OCI-LY7 (cell line): ENCODE results near the gene NTMT2. TPM values are rescaled to one million over a fixed set of nuclear protein-coding genes. Genes with fewer than 3 reads are reported as not detected.

ENCODE experiments used
- BruUV-seq: library from RNA; stranded (reverse); fragments of 400-500 nt; replicated peaks from 2 replicates; lab custom pipeline; 2021; lab: Mats Ljungman, UMichigan
- CTCF ChIA-PET: fragments of 300-600 bp; sonication (Branson Sonifier 250); formaldehyde crosslinking; loops from one replicate; lab custom pipeline; 2022; ENCODE audit warnings: antibody characterized with exemption; ENCODE audit not compliant: unreplicated experiment; lab: Charles Lee
- POLR2A ChIA-PET: fragments of 300-600 bp; sonication (Branson Sonifier 250); formaldehyde crosslinking; loops from one replicate; lab custom pipeline; 2022; ENCODE audit warnings: antibody characterized with exemption; lab: Charles Lee
- DNase-seq: peaks from one replicate; pipeline ENCODE4 v3.0.0-alpha.2; 2015; ENCODE audit warnings: low spot score
- H2AFZ ChIP-seq: fragments of 200-600 bp; sonication (generic), shearing (Covaris generic); 2 replicates; pipeline ENCODE4 v1.6.1; 2014; ENCODE audit warnings: mild to moderate bottlenecking, antibody characterized with exemption, low read length, moderate library complexity
- H3K27ac ChIP-seq: fragments of 200-600 bp; sonication (generic); 2 replicates; pipeline ENCODE4 v1.5.1; 2014; ENCODE audit warnings: mixed run types, low read depth, mild to moderate bottlenecking, moderate library complexity, low read length, inconsistent platforms; ENCODE audit not compliant: poor library complexity, severe bottlenecking
- H3K36me3 ChIP-seq: fragments of 200-600 bp; sonication (generic); 2 replicates; pipeline ENCODE4 v1.6.1; 2014; ENCODE audit warnings: mild to moderate bottlenecking, antibody characterized with exemption, low read length, moderate library complexity, mixed read lengths; ENCODE audit not compliant: insufficient read depth
- H3K4me1 ChIP-seq: fragments of 200-600 bp; sonication (generic); 2 replicates; pipeline ENCODE4 v1.5.1; 2014; ENCODE audit warnings: mild to moderate bottlenecking, low read length; ENCODE audit not compliant: insufficient read depth, poor library complexity, severe bottlenecking
- H3K4me2 ChIP-seq: fragments of 200-600 bp; sonication (generic); 2 replicates; pipeline ENCODE4 v1.6.1; 2014; ENCODE audit warnings: mild to moderate bottlenecking, low read length
- H3K4me3 ChIP-seq: fragments of 200-600 bp; sonication (generic); 2 replicates; pipeline ENCODE4 v1.5.1; 2014; ENCODE audit warnings: mild to moderate bottlenecking, low read depth, low read length; ENCODE audit not compliant: poor library complexity, severe bottlenecking
- H3K79me2 ChIP-seq: fragments of 200-600 bp; sonication (generic); 2 replicates; pipeline ENCODE4 v1.6.1; 2016; ENCODE audit warnings: low read depth, mild to moderate bottlenecking, low read length, moderate library complexity, mixed read lengths; ENCODE audit not compliant: insufficient read depth
- H3K9me2 ChIP-seq: fragments of 200-600 bp; sonication (generic); 2 replicates; pipeline ENCODE4 v1.6.1; 2016; ENCODE audit warnings: mild to moderate bottlenecking, low read length, mixed read lengths; ENCODE audit not compliant: insufficient read depth
- H3K9me3 ChIP-seq: fragments of 200-600 bp; sonication (generic); 2 replicates; pipeline ENCODE4 v1.6.1; 2014; ENCODE audit warnings: mild to moderate bottlenecking, mixed run types, low read length, mixed read lengths
- H4K20me1 ChIP-seq: fragments of 200-600 bp; sonication (generic); 2 replicates; pipeline ENCODE4 v1.6.1; 2014; ENCODE audit warnings: mild to moderate bottlenecking, antibody characterized with exemption, low read length, moderate library complexity, mixed read lengths; ENCODE audit not compliant: insufficient read depth
- CTCF ChIP-seq: fragments of 200-600 bp; sonication (generic); conservative IDR thresholded peaks from 2 replicates; pipeline ENCODE4 v1.5.1; 2014; ENCODE audit warnings: mild to moderate bottlenecking, antibody characterized with exemption, low read length, moderate library complexity, mixed read lengths
- EZH2phosphoT487 ChIP-seq: fragments of 200-600 bp; sonication (generic); IDR thresholded peaks from 2 replicates; pipeline ENCODE4 v1.6.1; 2018; ENCODE audit warnings: low read depth, borderline replicate concordance, mild to moderate bottlenecking, mixed run types, antibody characterized with exemption, low read length, moderate library complexity, mixed read lengths
- intact Hi-C: fragments of 100-400 bp; cut with micrococcal nuclease; formaldehyde crosslinking; loops from one replicate; pipeline ENCODE4 v1.10.0; 2022; ENCODE audit not compliant: unreplicated experiment
- total RNA-seq, 2 experiments: library from RNA; depleted of rRNA in 1 of 2; stranded (reverse); fragments of >200 nt in 1 of 2; shearing (Covaris generic) in 1 of 2; gene quantifications; 2 replicates each; pipeline ENCODE4 v1.2.3, GENCODE V29; 2014 to 2022

Gene NTMT2
- total RNA-seq, 2 experiments from 2014 or later: not detected

- H3K27ac ChIP-seq: no peak overlapping the region
- no peak overlapping the region for H2AFZ ChIP-seq
- H3K36me3 ChIP-seq: no peaks in the 10 kb centered on the region
- H3K9me2 ChIP-seq: no peaks in the 10 kb centered on the region
- ChIA-PET POLR2A (no interaction called here), CTCF (no interaction called here)
- H4K20me1 ChIP-seq: no peaks in the 10 kb centered on the region
- TF ChIP-seq EZH2phosphoT487 (no peak), CTCF (no peak)
- intact Hi-C loops: no loop called here
- no peaks in the 10 kb centered on the region for H3K4me1 ChIP-seq
- no TSS peak for BruUV-seq
- no peaks in the 10 kb centered on the region for H3K9me3 ChIP-seq
- no peak overlapping the region for H3K4me3 ChIP-seq
- H3K79me2 ChIP-seq: no peaks in the 10 kb centered on the region
- H3K4me2 ChIP-seq: no peak overlapping the region
- DNase-seq: no peak
Measured at GRCh38 chr1:170176772-170177171, 31.0 kb downstream of the NTMT2 start.

GRCh38 chr1:170182442-170182841, 36.7 kb downstream of the NTMT2 start:
- H3K9me2 ChIP-seq: no peaks in the 10 kb centered on the region
- CTCF ChIA-PET: no interaction called here
- no peak overlapping the region for H3K4me2 ChIP-seq
- no peak overlapping the region for H3K27ac ChIP-seq
- H3K4me3 ChIP-seq: no peak overlapping the region
- no peak for DNase-seq
- no peaks in the 10 kb centered on the region for H3K4me1 ChIP-seq
- H3K79me2 ChIP-seq: no peaks in the 10 kb centered on the region
- POLR2A ChIA-PET: no interaction called here
- no peaks in the 10 kb centered on the region for H3K36me3 ChIP-seq
- no peaks in the 10 kb centered on the region for H3K9me3 ChIP-seq
- no TSS peak for BruUV-seq
- intact Hi-C loops: no loop called here
- H4K20me1 ChIP-seq: no peaks in the 10 kb centered on the region
- TF ChIP-seq CTCF (no peak), EZH2phosphoT487 (no peak)
- H2AFZ ChIP-seq: no peak overlapping the region

GRCh38 chr1:170192546-170192945, 46.8 kb downstream of the NTMT2 start:
- no peaks in the 10 kb centered on the region for H3K9me3 ChIP-seq
- no peak for TF ChIP-seq EZH2phosphoT487
- TF ChIP-seq CTCF: no peak
- ChIA-PET CTCF (no interaction called here), POLR2A (no interaction called here)
- intact Hi-C loops: no loop called here
- H3K36me3 ChIP-seq: no peaks in the 10 kb centered on the region
- H4K20me1 ChIP-seq: no peaks in the 10 kb centered on the region
- H3K27ac ChIP-seq: no peak overlapping the region
- H3K4me1 ChIP-seq: no peaks in the 10 kb centered on the region
- no peaks in the 10 kb centered on the region for H3K79me2 ChIP-seq
- H2AFZ ChIP-seq: no peak overlapping the region
- no peak overlapping the region for H3K4me2 ChIP-seq
- no peaks in the 10 kb centered on the region for H3K9me2 ChIP-seq
- H3K4me3 ChIP-seq: no peak overlapping the region
- no peak for DNase-seq
- BruUV-seq: no TSS peak
